Liver (tissue), 9 donors: ENCODE results near the gene CACNA1S. TPM values are rescaled to one million over a fixed set of nuclear protein-coding genes. Genes with fewer than 3 reads are reported as not detected.

ENCODE experiments used
- DNase-seq: peaks from one replicate; pipeline ENCODE4 v3.0.0-alpha.2; 2017; ENCODE audit warnings: low spot score
- H3K27ac ChIP-seq, 2 donors: one replicate each; pipeline ENCODE4 v1.7.0; 2013; ENCODE audit warnings: inconsistent platforms in 2 of 2, low read length in 2 of 2, control low read depth in 1 of 2, low read depth in 1 of 2, mild to moderate bottlenecking in 1 of 2
- H3K27me3 ChIP-seq, 4 donors: one replicate each; pipeline versions ENCODE4 v1.6.1 to v1.7.0; 2013; ENCODE audit warnings: low read length in 3 of 4, inconsistent platforms in 1 of 4, mild to moderate bottlenecking in 1 of 4, moderate library complexity in 1 of 4; ENCODE audit not compliant: control insufficient read depth in 4 of 4, insufficient read depth in 4 of 4
- H3K36me3 ChIP-seq, 4 donors: one replicate each; pipeline versions ENCODE4 v1.6.1 to v1.7.0; 2013; ENCODE audit warnings: low read length in 3 of 4, mild to moderate bottlenecking in 3 of 4, low read depth in 1 of 4, moderate library complexity in 1 of 4; ENCODE audit not compliant: control insufficient read depth in 4 of 4, insufficient read depth in 3 of 4
- H3K4me1 ChIP-seq, 4 donors: one replicate each; pipeline versions ENCODE4 v1.6.1 to v1.7.0; 2013; ENCODE audit warnings: low read length in 3 of 4, mild to moderate bottlenecking in 3 of 4, moderate library complexity in 1 of 4; ENCODE audit not compliant: control insufficient read depth in 4 of 4, insufficient read depth in 4 of 4
- H3K4me3 ChIP-seq, 3 donors: one replicate each; pipeline versions ENCODE4 v1.6.1 to v1.7.0; 2013; ENCODE audit warnings: low read length in 3 of 3, control low read depth in 1 of 3, low read depth in 1 of 3, mild to moderate bottlenecking in 1 of 3
- H3K9ac ChIP-seq, 2 donors: one replicate each; pipeline ENCODE4 v1.7.0; 2013; ENCODE audit warnings: low read length in 2 of 2, mild to moderate bottlenecking in 2 of 2, moderate library complexity in 2 of 2, control low read depth in 1 of 2, low read depth in 1 of 2
- H3K9me3 ChIP-seq, 4 donors: one replicate each; pipeline versions ENCODE4 v1.6.1 to v1.7.0; 2013; ENCODE audit warnings: low read length in 3 of 4; ENCODE audit not compliant: control insufficient read depth in 4 of 4
- ATF3 ChIP-seq: IDR thresholded peaks from 2 replicates; pipeline ENCODE4 v1.6.1; 2016; ENCODE audit warnings: antibody characterized with exemption
- EGR1 ChIP-seq, 2 donors: IDR thresholded peaks; 2 replicates each; pipeline ENCODE4 v1.6.1; 2016 to 2018; ENCODE audit warnings: antibody characterized with exemption in 2 of 2, low read depth in 2 of 2
- FOXA1 ChIP-seq: IDR thresholded peaks from 2 replicates; pipeline ENCODE4 v1.6.1; 2016; ENCODE audit warnings: antibody characterized with exemption
- FOXA2 ChIP-seq: IDR thresholded peaks from 2 replicates; pipeline ENCODE4 v1.6.1; 2016; ENCODE audit warnings: antibody characterized with exemption
- HNF4A ChIP-seq, 2 donors: conservative IDR thresholded peaks; 2 replicates each; pipeline ENCODE4 v1.6.1; 2016; ENCODE audit warnings: antibody characterized with exemption in 2 of 2, mild to moderate bottlenecking in 2 of 2
- HNF4G ChIP-seq: IDR thresholded peaks from 2 replicates; pipeline ENCODE4 v1.6.1; 2016; ENCODE audit warnings: antibody characterized with exemption
- JUND ChIP-seq, 2 donors: IDR thresholded peaks; 2 replicates each; pipeline ENCODE4 v1.6.1; 2016; ENCODE audit warnings: antibody characterized with exemption in 2 of 2
- MAX ChIP-seq: IDR thresholded peaks from 2 replicates; pipeline ENCODE4 v1.6.1; 2016; ENCODE audit warnings: antibody characterized with exemption
- NR2F2 ChIP-seq: IDR thresholded peaks from 2 replicates; pipeline ENCODE4 v1.6.1; 2016; ENCODE audit warnings: antibody characterized with exemption
- RAD21 ChIP-seq, 2 donors: IDR thresholded peaks; 2 replicates each; pipeline ENCODE4 v1.6.1; 2016; ENCODE audit warnings: antibody characterized with exemption in 2 of 2, mild to moderate bottlenecking in 2 of 2
- REST ChIP-seq: IDR thresholded peaks from 2 replicates; pipeline ENCODE4 v1.6.1; 2016; ENCODE audit warnings: antibody characterized with exemption, mild to moderate bottlenecking
- SP1 ChIP-seq: IDR thresholded peaks from 2 replicates; pipeline ENCODE4 v1.6.1; 2018; ENCODE audit warnings: antibody characterized with exemption, mild to moderate bottlenecking
- WGBS: extraction: QIAGEN DNeasy Blood & Tissue Kit; methylation state at CpG from one replicate; pipeline ENCODE4 v1.1.7; 2013; 5-methylcytosine and 5-hydroxymethylcytosine counted together
- polyA plus RNA-seq, 2 donors: library from polyadenylated mRNA; stranded (reverse) in 1 of 2; unstranded in 1 of 2; fragments of 200-250 nt in 1 of 2; fragments of >200 nt in 1 of 2; fragmentation: Nextera tagmentation in 1 of 2; extraction: Ambion mirVana in 1 of 2; gene quantifications; one replicate each; pipeline versions ENCODE4 v1.2.1 to v1.2.3, GENCODE V29; 2013 to 2015
- total RNA-seq, 2 donors: library from RNA; depleted of rRNA; stranded (reverse); fragments of >200 nt; gene quantifications; one replicate each; pipeline ENCODE4 v1.2.3, GENCODE V29; 2014
- donor health status: healthy.
- donor health status: healthy.
- donor health status: healthy.
- donor health status: healthy.
- donor health status: healthy.

The CACNA1S gene
- total and polyA plus RNA-seq, 4 donors, result under 0.01 to 0.33 TPM; not detected in 2

GRCh38 chr1:200992382-200993048 is 119.7 kb downstream of the CACNA1S start (continued):
- TF ChIP-seq REST, result no peak
- TF ChIP-seq FOXA2, result no peak
- TF ChIP-seq ATF3, result no peak

GRCh38 chr1:200991097-200991614 is 121.1 kb downstream of the CACNA1S start:
- no peak overlapping the region for H3K27ac ChIP-seq
- no peaks in the 10 kb centered on the region for H3K9me3 ChIP-seq
- WGBS, result 91% methylated on average over 10 of the region's 10 CpGs
- H3K9ac ChIP-seq, result no peak overlapping the region
- no peak for TF ChIP-seq SP1
- no peak for TF ChIP-seq MAX
- TF ChIP-seq RAD21 (IDR thresholded peaks at IDR 0.05), result no peak
- TF ChIP-seq FOXA2, result no peak
- no peak for TF ChIP-seq NR2F2
- no peak for TF ChIP-seq EGR1 (IDR thresholded peaks at IDR 0.05; ENCODE audit: low read depth in 2 of 2)
- no peak for TF ChIP-seq REST
- TF ChIP-seq FOXA1, result no peak
- TF ChIP-seq ATF3, result no peak
- no peak for TF ChIP-seq HNF4A (conservative IDR thresholded peaks at IDR 0.05)
- TF ChIP-seq JUND (IDR thresholded peaks at IDR 0.05), result no peak
- no peak for TF ChIP-seq HNF4G
- peaks cover 0 to 2% (median under 1%) of the 10 kb centered on the region in 4 donors for H3K36me3 ChIP-seq
- H3K27me3 ChIP-seq, result no peaks in the 10 kb centered on the region
- no peak overlapping the region for H3K4me3 ChIP-seq
- no peaks in the 10 kb centered on the region for H3K4me1 ChIP-seq
- DNase-seq, result no peak
